ENCODE measurements around the gene CIITA.

The CIITA gene

GRCh38 chr16:10852286-10852685, 24.7 kb upstream of the CIITA start:
- H3K4me3 ChIP-seq (replicated peaks in 1 of 2; ENCODE audit: low read depth in 2 of 2, low read length in 2 of 2), result no peak overlapping the region
- TF ChIP-seq, protein P1, sequence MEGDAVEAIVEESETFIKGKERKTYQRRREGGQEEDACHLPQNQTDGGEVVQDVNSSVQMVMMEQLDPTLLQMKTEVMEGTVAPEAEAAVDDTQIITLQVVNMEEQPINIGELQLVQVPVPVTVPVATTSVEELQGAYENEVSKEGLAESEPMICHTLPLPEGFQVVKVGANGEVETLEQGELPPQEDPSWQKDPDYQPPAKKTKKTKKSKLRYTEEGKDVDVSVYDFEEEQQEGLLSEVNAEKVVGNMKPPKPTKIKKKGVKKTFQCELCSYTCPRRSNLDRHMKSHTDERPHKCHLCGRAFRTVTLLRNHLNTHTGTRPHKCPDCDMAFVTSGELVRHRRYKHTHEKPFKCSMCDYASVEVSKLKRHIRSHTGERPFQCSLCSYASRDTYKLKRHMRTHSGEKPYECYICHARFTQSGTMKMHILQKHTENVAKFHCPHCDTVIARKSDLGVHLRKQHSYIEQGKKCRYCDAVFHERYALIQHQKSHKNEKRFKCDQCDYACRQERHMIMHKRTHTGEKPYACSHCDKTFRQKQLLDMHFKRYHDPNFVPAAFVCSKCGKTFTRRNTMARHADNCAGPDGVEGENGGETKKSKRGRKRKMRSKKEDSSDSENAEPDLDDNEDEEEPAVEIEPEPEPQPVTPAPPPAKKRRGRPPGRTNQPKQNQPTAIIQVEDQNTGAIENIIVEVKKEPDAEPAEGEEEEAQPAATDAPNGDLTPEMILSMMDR (IDR thresholded peaks at IDR 0.05; ENCODE audit: low read depth, low read length), result no peak
- DNase-seq (ENCODE audit: low read depth in 2 of 2), result no peak

DNA sequence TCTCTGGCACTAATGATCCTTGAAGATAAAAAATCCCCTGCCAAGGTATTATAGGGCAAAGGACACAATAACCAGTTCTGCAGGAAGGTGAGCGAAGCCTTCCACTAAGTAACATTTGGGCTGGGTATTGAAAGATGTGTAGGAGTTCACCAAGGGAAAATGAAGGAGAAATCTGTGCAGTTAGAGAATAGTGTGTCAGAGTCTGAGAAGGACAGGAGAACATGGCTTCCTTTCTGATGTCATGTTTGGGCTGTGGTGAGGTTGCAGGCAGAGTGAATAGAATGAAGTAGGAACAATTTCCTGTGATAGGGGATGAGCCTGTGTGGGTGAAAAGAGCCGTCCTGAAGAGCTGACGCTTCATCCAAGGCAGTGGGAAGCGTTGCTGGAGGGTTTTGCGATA, 24.1 kb upstream of the CIITA start:
- TF ChIP-seq, protein P1 (IDR thresholded peaks at IDR 0.05; ENCODE audit: low read depth, low read length), result no peak
- H3K4me3 ChIP-seq (replicated peaks in 1 of 2; ENCODE audit: low read depth in 2 of 2, low read length in 2 of 2), result no peak overlapping the region
- no peak for DNase-seq (ENCODE audit: low read depth in 2 of 2)

- DNase-seq (ENCODE audit: low read depth in 2 of 2), result no peak
- no peak overlapping the region for H3K4me3 ChIP-seq (replicated peaks in 1 of 2; ENCODE audit: low read depth in 2 of 2, low read length in 2 of 2)
- TF ChIP-seq, protein P1 (IDR thresholded peaks at IDR 0.05; ENCODE audit: low read depth, low read length), result no peak
Observed at GRCh38 chr16:10856042-10856441, 21.0 kb upstream of the CIITA start.

DNA sequence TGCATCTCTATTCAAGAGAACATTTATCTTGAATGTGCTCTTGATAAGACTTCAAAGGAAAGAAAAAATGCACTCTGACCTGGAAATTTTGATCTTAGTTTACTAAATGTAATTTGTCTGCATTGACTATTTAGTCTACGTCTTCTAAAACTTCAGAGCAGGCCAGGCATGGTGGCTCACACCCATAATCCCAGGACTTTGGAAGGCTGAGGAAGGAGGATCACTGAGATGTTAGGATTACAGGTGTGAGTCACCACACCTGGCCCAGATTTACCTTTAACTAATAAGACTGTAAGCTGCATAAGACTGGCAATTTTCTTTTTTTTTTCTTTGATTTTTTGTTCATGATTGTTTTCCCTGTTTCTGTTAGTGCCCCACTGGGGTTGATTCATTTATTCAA, 18.8 kb upstream of the CIITA start:
- TF ChIP-seq, protein P1 (IDR thresholded peaks at IDR 0.05; ENCODE audit: low read depth, low read length), result no peak
- no peak for DNase-seq (ENCODE audit: low read depth in 2 of 2)
- H3K4me3 ChIP-seq (replicated peaks in 1 of 2; ENCODE audit: low read depth in 2 of 2, low read length in 2 of 2), result no peak overlapping the region

DNA sequence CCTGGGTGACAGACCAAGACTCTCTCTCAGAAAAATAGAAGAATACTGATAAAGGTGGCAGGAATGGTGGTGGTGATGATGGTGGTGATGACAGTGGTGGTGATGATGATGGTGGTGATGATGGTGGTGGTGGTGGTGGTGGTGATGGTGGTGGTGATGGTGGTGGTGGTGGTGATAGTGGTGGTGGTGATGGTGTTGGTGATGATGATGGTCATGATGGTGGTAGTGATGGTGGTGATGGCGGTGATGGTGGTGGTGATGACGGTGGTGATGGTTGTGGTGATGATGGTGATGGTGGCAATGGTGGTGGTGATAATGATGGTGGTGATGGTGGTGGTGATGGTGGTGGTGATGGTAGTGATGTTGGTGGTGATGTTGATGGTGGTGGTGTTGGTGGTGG, 18.0 kb upstream of the CIITA start:
- TF ChIP-seq, protein P1 (IDR thresholded peaks at IDR 0.05; ENCODE audit: low read depth, low read length), result no peak
- no peak for DNase-seq (ENCODE audit: low read depth in 2 of 2)

DNA sequence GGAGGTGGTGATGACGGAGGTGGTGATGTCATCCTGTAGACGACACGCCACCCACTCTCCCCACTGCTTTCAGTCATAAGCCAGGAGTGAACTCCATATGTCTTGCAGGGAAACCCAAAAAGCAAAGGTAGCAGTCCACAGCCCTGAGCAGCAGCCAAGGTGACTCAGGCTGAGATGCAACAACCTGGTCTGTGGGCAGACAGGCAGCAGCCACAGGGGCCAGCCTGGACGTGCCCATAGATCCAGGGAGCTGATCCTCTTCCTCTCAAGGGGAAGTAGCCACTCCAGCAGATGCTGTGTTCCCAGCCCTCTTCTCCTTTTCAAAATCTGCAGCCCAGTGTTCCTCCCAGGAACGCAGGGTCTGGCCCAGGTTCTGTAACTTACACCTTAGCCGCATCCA, 17.3 kb upstream of the CIITA start:
- no peak overlapping the region for H3K4me3 ChIP-seq (replicated peaks in 1 of 2; ENCODE audit: low read depth in 2 of 2, low read length in 2 of 2)
- DNase-seq (ENCODE audit: low read depth in 2 of 2), result no peak
- TF ChIP-seq, protein P1 (IDR thresholded peaks at IDR 0.05; ENCODE audit: low read depth, low read length), result no peak

More for the DNA sequence above, 18.0 kb upstream of the CIITA start:
- H3K4me3 ChIP-seq (replicated peaks in 1 of 2; ENCODE audit: low read depth in 2 of 2, low read length in 2 of 2), result no peak overlapping the region

DNA sequence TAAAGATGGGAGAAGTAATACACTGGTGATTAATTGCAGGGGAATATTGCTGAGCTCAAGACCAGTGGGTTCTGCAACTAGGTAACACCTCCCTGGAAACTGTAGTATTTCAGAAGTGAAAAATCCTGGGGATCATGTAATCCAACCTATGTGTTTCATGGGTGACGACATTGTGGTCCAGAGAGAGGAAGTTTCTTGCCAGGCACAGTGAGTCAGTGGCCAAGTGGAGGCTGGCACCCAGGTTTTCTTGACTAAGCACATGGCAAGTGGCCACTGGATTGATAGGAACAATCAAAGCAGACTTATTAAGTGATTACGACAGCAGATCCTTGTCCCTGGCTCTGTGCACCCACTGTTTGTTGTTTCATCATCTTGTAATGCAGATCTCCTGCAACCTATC, 14.6 kb upstream of the CIITA start:
- no peak overlapping the region for H3K4me3 ChIP-seq (replicated peaks in 1 of 2; ENCODE audit: low read depth in 2 of 2, low read length in 2 of 2)
- DNase-seq (ENCODE audit: low read depth in 2 of 2), result peak; percentile 64 to 80
- TF ChIP-seq, protein P1 (IDR thresholded peaks at IDR 0.05; ENCODE audit: low read depth, low read length), result no peak

Data from cardiac fibroblast (primary cell).